ENCODE measurements around the gene EML4. TPM values are rescaled to one million over a fixed set of nuclear protein-coding genes. Genes with fewer than 3 reads are reported as not detected.

Gene EML4
- total RNA-seq, 1 donor from 2014 or later = 72.2 TPM

DNA sequence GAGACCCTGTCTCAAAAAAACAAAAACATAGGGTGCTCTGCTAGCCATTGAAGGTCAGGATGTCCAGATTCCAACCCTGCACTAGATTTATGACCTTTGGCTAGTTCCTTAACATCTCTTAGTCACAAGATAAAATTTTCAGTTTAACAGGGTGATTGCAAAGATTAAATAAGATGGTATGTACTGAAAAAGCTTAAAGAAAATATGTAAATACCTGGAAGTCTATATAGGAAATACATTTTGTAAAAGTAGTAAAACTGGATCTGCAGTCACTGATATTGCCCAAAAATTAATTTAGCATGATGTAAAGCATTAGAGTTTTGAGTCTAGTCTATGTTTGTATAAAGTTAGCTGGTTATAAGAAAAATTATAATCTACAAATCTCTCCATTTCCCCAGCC, 197.3 kb downstream of the EML4 start:
- no peaks in the 10 kb centered on the region for H3K36me3 Mint-ChIP-seq (ENCODE audit: low read depth)
- no peak for DNase-seq (ENCODE audit: low read depth, low spot score)
- H3K4me3 Mint-ChIP-seq = no peak overlapping the region
- TF ChIP-seq CTCF (conservative IDR thresholded peaks at IDR 0.05) = no peak
- no peak overlapping the region for H3K27ac Mint-ChIP-seq (ENCODE audit: unreplicated experiment)
- H3K4me1 Mint-ChIP-seq = peaks cover 16% of the 10 kb centered on the region
- no peaks in the 10 kb centered on the region for H3K9me3 Mint-ChIP-seq
- peaks cover 42% of the 10 kb centered on the region for H3K27me3 Mint-ChIP-seq (ENCODE audit: low read depth)

- Mint-ChIP-seq H3K27me3 (ENCODE audit: low read depth) (peaks cover 33% of the 10 kb centered on the region), H3K4me3 (no peak overlapping the region), H3K36me3 (ENCODE audit: low read depth) (no peaks in the 10 kb centered on the region), H3K9me3 (no peaks in the 10 kb centered on the region), H3K27ac (ENCODE audit: unreplicated experiment) (no peak overlapping the region), H3K4me1 (peaks cover 7% of the 10 kb centered on the region)
- DNase-seq (ENCODE audit: low read depth, low spot score) = no peak
- TF ChIP-seq CTCF (conservative IDR thresholded peaks at IDR 0.05) = no peak
Observed at GRCh38 chr2:42367835-42368234, 198.7 kb downstream of the EML4 start.

- Mint-ChIP-seq H3K4me3 (no peak overlapping the region), H3K4me1 (peaks cover 7% of the 10 kb centered on the region), H3K27ac (ENCODE audit: unreplicated experiment) (peak overlapping the region; percentile 35), H3K9me3 (no peaks in the 10 kb centered on the region), H3K36me3 (ENCODE audit: low read depth) (no peaks in the 10 kb centered on the region), H3K27me3 (ENCODE audit: low read depth) (peaks cover 25% of the 10 kb centered on the region)
- DNase-seq (ENCODE audit: low read depth, low spot score) = no peak
- TF ChIP-seq CTCF (conservative IDR thresholded peaks at IDR 0.05) = no peak
Observed at GRCh38 chr2:42368817-42369531, 199.8 kb downstream of the EML4 start.

- Mint-ChIP-seq H3K27ac (ENCODE audit: unreplicated experiment) (no peak overlapping the region), H3K4me1 (peaks cover 7% of the 10 kb centered on the region), H3K9me3 (no peaks in the 10 kb centered on the region), H3K4me3 (no peak overlapping the region), H3K27me3 (ENCODE audit: low read depth) (peaks cover 19% of the 10 kb centered on the region), H3K36me3 (ENCODE audit: low read depth) (no peaks in the 10 kb centered on the region)
- no peak for TF ChIP-seq CTCF (conservative IDR thresholded peaks at IDR 0.05)
- no peak for DNase-seq (ENCODE audit: low read depth, low spot score)
Observed at GRCh38 chr2:42369532-42370229, 200.5 kb downstream of the EML4 start.

DNA sequence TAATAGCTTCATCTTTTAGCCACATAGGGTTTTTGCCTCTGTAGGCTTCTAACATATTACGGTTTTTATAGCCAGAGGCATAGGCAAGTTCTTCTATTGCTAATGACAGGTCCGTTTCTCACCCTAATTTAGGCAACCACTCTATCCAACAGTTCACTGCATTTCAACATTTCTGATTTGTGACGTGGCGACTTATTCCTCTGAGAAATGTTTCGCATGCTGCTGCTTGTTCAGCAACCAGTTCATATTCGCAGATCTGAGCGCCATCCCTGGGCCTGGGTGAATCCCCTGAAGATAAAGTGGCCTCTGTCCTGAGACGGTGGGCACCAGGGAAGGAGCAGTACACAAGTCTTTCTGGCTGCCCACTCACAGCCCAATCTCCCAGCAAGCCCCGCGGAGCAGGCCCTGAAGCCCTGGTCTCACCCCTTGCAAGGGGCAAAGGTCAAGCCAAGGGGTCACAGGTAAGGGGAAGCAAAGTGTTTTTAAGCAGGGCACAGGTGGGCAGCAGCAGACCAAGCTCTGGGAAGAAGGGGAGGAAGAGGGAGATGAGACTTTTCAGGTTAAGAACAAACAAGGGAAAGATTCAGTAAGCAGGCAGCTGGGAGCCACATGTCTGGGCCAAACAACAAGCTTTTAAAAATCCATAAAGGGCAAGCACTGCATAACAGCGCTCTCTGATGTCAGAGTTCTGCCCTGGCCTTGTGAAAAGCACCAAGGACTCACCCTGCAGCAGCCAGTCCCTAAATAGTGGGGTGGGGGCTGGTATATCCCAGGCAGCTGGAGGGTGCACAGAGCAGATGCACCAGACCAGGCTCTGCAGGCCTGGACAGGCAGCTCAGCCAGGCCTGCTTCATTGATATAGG, 202.7 kb downstream of the EML4 start:
- H3K4me1 Mint-ChIP-seq = peaks cover 7% of the 10 kb centered on the region
- H3K36me3 Mint-ChIP-seq (ENCODE audit: low read depth) = no peaks in the 10 kb centered on the region
- no peaks in the 10 kb centered on the region for H3K9me3 Mint-ChIP-seq
- no peak for DNase-seq (ENCODE audit: low read depth, low spot score)
- no peak for TF ChIP-seq CTCF (conservative IDR thresholded peaks at IDR 0.05)
- no peak overlapping the region for H3K27ac Mint-ChIP-seq (ENCODE audit: unreplicated experiment)
- H3K4me3 Mint-ChIP-seq = no peak overlapping the region
- peaks cover 11% of the 10 kb centered on the region for H3K27me3 Mint-ChIP-seq (ENCODE audit: low read depth)
